GM23338 (cell line): ENCODE data around the gene PRLH. TPM values are rescaled to one million over a fixed set of nuclear protein-coding genes. Genes with fewer than 3 reads are reported as not detected.

Source experiments
- ATAC-seq: fragments of 200-7000 bp; cut with Tn5 transposase; 3 replicates; pipeline ENCODE4 v1.9.1; 2020
- DNase-seq: peaks from one replicate; pipeline ENCODE4 v3.0.0-alpha.2; 2015; ENCODE audit warnings: low spot score
- H2AFZ ChIP-seq: fragments of 200-600 bp; sonication (generic); 2 replicates; pipeline ENCODE4 v1.8.0; 2016; ENCODE audit warnings: antibody characterized with exemption, mild to moderate bottlenecking, moderate library complexity
- H3F3A ChIP-seq: fragments of 200-600 bp; sonication (generic); replicated peaks from 2 replicates; pipeline ENCODE4 v1.8.0; 2017; ENCODE audit warnings: antibody characterized with exemption, mixed run types, low read depth
- H3K27ac ChIP-seq: fragments of 200-600 bp; sonication (generic); 2 replicates; pipeline ENCODE4 v1.6.1; 2016; ENCODE audit warnings: low read depth
- H3K27me3 ChIP-seq: fragments of 200-600 bp; sonication (generic); 2 replicates; pipeline ENCODE4 v1.8.0; 2016; ENCODE audit warnings: mild to moderate bottlenecking, mixed run types, moderate library complexity; ENCODE audit not compliant: insufficient read depth
- H3K36me3 ChIP-seq: fragments of 200-600 bp; sonication (generic); 2 replicates; pipeline ENCODE4 v1.8.0; 2016; ENCODE audit warnings: mild to moderate bottlenecking; ENCODE audit not compliant: insufficient read depth
- H3K4me1 ChIP-seq: fragments of 200-600 bp; sonication (generic); 2 replicates; pipeline ENCODE4 v1.8.0; 2016; ENCODE audit warnings: mild to moderate bottlenecking, moderate library complexity; ENCODE audit not compliant: insufficient read depth
- H3K4me2 ChIP-seq: fragments of 200-600 bp; sonication (generic); 2 replicates; pipeline ENCODE4 v1.7.1; 2017; ENCODE audit warnings: mixed run types
- H3K4me3 ChIP-seq: fragments of 200-600 bp; sonication (generic); 2 replicates; pipeline ENCODE4 v1.6.1; 2016; ENCODE audit warnings: mixed run types
- H3K79me2 ChIP-seq: fragments of 200-600 bp; sonication (generic); replicated peaks from 2 replicates; pipeline ENCODE4 v1.8.0; 2017; ENCODE audit warnings: mild to moderate bottlenecking; ENCODE audit not compliant: insufficient read depth
- H3K9me2 ChIP-seq: fragments of 200-600 bp; sonication (generic); 2 replicates; pipeline ENCODE4 v1.8.0; 2017; ENCODE audit not compliant: insufficient read depth
- H4K20me1 ChIP-seq: fragments of 200-600 bp; sonication (generic); replicated peaks from 2 replicates; pipeline ENCODE4 v1.8.0; 2017; ENCODE audit warnings: mild to moderate bottlenecking; ENCODE audit not compliant: insufficient read depth
- H3K27ac Mint-ChIP-seq: 2 replicates; pipeline ENCODE4 v1.8.0; 2020; ENCODE audit warnings: inconsistent platforms, mild to moderate bottlenecking, moderate library complexity, mixed read lengths
- H3K27me3 Mint-ChIP-seq: 3 replicates; pipeline ENCODE4 v1.8.0; 2022; ENCODE audit warnings: low read depth, mild to moderate bottlenecking, moderate library complexity, mixed read lengths, inconsistent platforms; ENCODE audit not compliant: insufficient read depth, poor library complexity
- H3K36me3 Mint-ChIP-seq: 3 replicates; pipeline ENCODE4 v1.8.0; 2021; ENCODE audit warnings: low read depth, mild to moderate bottlenecking, inconsistent platforms, moderate library complexity, mixed read lengths
- H3K4me1 Mint-ChIP-seq: 3 replicates; pipeline ENCODE4 v1.8.0; 2020; ENCODE audit warnings: mild to moderate bottlenecking, inconsistent platforms, mixed read lengths
- H3K4me3 Mint-ChIP-seq: 3 replicates; pipeline ENCODE4 v1.8.0; 2021; ENCODE audit warnings: moderate library complexity, mild to moderate bottlenecking, inconsistent platforms, mixed read lengths
- H3K9me3 Mint-ChIP-seq: 3 replicates; pipeline ENCODE4 v1.8.0; 2020; ENCODE audit warnings: moderate library complexity, mild to moderate bottlenecking, inconsistent platforms, mixed read lengths
- CREB1 ChIP-seq: fragments of 250-450 bp; sonication (Bioruptor Pico); IDR thresholded peaks from 2 replicates; pipeline ENCODE4 v1.5.0; 2020; ENCODE audit warnings: low read depth, mild to moderate bottlenecking, moderate library complexity
- EZH2 ChIP-seq: fragments of 200-600 bp; sonication (generic); IDR thresholded peaks from one replicate; pipeline ENCODE4 v1.8.0; 2017; ENCODE audit warnings: antibody characterized with exemption, mild to moderate bottlenecking, low read depth; ENCODE audit not compliant: unreplicated experiment
- EZH2phosphoT487 ChIP-seq: fragments of 200-600 bp; sonication (generic); IDR thresholded peaks from one replicate; pipeline ENCODE4 v1.8.1; 2018; ENCODE audit warnings: antibody characterized with exemption; ENCODE audit not compliant: unreplicated experiment
- JUNB ChIP-seq: IDR thresholded peaks from one replicate; pipeline ENCODE4 v1.6.1; 2016; ENCODE audit warnings: antibody characterized with exemption; ENCODE audit not compliant: unreplicated experiment
- NANOG ChIP-seq: IDR thresholded peaks from 2 replicates; pipeline ENCODE4 v1.6.1; 2016; ENCODE audit warnings: antibody characterized with exemption, borderline replicate concordance
- POLR2AphosphoS5 ChIP-seq: IDR thresholded peaks from 2 replicates; pipeline ENCODE4 v1.6.1; 2016; ENCODE audit warnings: antibody characterized with exemption, low read depth
- STAT1 ChIP-seq: IDR thresholded peaks from one replicate; pipeline ENCODE4 v1.6.1; 2016; ENCODE audit warnings: antibody characterized with exemption; ENCODE audit not compliant: unreplicated experiment
- ZNF114 ChIP-seq: fragments of 250-450 bp; sonication (Bioruptor Pico); IDR thresholded peaks from 2 replicates; pipeline ENCODE4 v1.5.0; 2020; ENCODE audit warnings: mild to moderate bottlenecking, moderate library complexity
- ZNF331 ChIP-seq: fragments of 250-450 bp; sonication (Bioruptor Pico); IDR thresholded peaks from 2 replicates; pipeline ENCODE4 v1.5.0; 2020; ENCODE audit warnings: low read depth, mild to moderate bottlenecking, moderate library complexity
- polyA plus RNA-seq: library from polyadenylated mRNA; unstranded; fragments of >200 nt; fragmentation: Nextera tagmentation; extraction: Ambion mirVana; gene quantifications from 2 replicates; pipeline ENCODE4 v1.2.1, GENCODE V29; 2016
- total RNA-seq: library from RNA; depleted of rRNA; stranded (reverse); fragments of >200 nt; shearing (Covaris generic); gene quantifications from 2 replicates; pipeline ENCODE4 v1.2.3, GENCODE V29; 2014
- TF ChIP-seq, protein P1 (sequence below), 2 experiments: fragments of 200-600 bp in 1 of 2; sonication (generic) in 1 of 2; conservative IDR thresholded peaks; 2 replicates each; pipeline versions ENCODE4 v1.5.1 to v1.6.1; 2016 to 2017; ENCODE audit warnings: antibody characterized with exemption in 2 of 2, low read depth in 2 of 2, mild to moderate bottlenecking in 2 of 2, moderate library complexity in 1 of 2
- TF ChIP-seq, protein P2 (sequence below): IDR thresholded peaks from 2 replicates; pipeline ENCODE4 v1.6.1; 2016; ENCODE audit warnings: antibody characterized with exemption
- TF ChIP-seq, protein P3 (sequence below): IDR thresholded peaks from one replicate; pipeline ENCODE4 v1.6.1; 2018; ENCODE audit warnings: antibody characterized with exemption; ENCODE audit not compliant: unreplicated experiment
- TF ChIP-seq, protein P4 (sequence below): fragments of 250-450 bp; sonication (Bioruptor Pico); IDR thresholded peaks from 2 replicates; pipeline ENCODE4 v1.5.0; 2020; ENCODE audit warnings: mild to moderate bottlenecking, moderate library complexity

Gene PRLH
- total and polyA plus RNA-seq, 2 experiments from 2014 or later = not detected

DNA sequence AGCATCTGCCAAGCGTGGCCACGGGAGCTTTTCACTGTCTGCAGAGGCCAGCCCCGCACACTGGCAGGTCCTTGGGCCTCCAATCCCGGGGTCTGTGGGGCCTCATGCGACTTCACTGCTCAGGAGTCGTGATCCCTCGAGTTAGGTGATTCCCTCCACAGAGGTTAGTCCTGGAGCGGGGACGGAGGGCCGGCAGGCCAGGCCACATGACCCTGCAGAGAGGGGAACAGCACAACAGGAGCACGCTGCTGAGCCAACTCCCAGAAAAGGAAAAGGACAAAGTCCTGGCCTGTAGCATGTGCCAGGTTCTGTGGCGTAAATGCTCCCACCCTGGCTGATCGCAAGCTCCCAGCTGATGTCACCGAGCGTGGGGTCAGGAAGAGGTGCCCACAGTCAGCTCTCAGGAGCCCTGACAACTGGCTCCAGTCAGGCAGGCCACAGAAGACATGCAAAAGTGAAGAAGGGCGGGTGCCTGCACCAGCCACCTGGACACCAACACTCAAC is 15.3 kb upstream of the PRLH start:
- Mint-ChIP-seq H3K27me3 (peaks cover 9% of the 10 kb centered on the region), H3K36me3 (peaks cover 40% of the 10 kb centered on the region), H3K4me3 (no peak overlapping the region), H3K9me3 (peaks cover 29% of the 10 kb centered on the region), H3K27ac (no peak overlapping the region), H3K4me1 (no peaks in the 10 kb centered on the region; the same call in 2 of the 3 replicates)
- Histone ChIP-seq H3K4me2 (no peak overlapping the region), H3K27ac (no peak overlapping the region), H2AFZ (no peak overlapping the region), H3K9me2 (no peaks in the 10 kb centered on the region), H3K27me3 (no peaks in the 10 kb centered on the region), H3K79me2 (no peaks in the 10 kb centered on the region), H3K4me3 (no peak overlapping the region), H4K20me1 (no peaks in the 10 kb centered on the region), H3K36me3 (no peaks in the 10 kb centered on the region), H3K4me1 (no peaks in the 10 kb centered on the region), H3F3A (no peaks in the 10 kb centered on the region)
- TF ChIP-seq, protein P1, sequence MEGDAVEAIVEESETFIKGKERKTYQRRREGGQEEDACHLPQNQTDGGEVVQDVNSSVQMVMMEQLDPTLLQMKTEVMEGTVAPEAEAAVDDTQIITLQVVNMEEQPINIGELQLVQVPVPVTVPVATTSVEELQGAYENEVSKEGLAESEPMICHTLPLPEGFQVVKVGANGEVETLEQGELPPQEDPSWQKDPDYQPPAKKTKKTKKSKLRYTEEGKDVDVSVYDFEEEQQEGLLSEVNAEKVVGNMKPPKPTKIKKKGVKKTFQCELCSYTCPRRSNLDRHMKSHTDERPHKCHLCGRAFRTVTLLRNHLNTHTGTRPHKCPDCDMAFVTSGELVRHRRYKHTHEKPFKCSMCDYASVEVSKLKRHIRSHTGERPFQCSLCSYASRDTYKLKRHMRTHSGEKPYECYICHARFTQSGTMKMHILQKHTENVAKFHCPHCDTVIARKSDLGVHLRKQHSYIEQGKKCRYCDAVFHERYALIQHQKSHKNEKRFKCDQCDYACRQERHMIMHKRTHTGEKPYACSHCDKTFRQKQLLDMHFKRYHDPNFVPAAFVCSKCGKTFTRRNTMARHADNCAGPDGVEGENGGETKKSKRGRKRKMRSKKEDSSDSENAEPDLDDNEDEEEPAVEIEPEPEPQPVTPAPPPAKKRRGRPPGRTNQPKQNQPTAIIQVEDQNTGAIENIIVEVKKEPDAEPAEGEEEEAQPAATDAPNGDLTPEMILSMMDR (conservative IDR thresholded peaks at IDR 0.05; ENCODE audit: low read depth in 2 of 2) = no peak
- no peak for TF ChIP-seq JUNB
- no peak for TF ChIP-seq STAT1
- TF ChIP-seq, protein P2, sequence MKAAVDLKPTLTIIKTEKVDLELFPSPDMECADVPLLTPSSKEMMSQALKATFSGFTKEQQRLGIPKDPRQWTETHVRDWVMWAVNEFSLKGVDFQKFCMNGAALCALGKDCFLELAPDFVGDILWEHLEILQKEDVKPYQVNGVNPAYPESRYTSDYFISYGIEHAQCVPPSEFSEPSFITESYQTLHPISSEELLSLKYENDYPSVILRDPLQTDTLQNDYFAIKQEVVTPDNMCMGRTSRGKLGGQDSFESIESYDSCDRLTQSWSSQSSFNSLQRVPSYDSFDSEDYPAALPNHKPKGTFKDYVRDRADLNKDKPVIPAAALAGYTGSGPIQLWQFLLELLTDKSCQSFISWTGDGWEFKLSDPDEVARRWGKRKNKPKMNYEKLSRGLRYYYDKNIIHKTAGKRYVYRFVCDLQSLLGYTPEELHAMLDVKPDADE = no peak
- TF ChIP-seq ZNF114 = no peak
- no peak for TF ChIP-seq POLR2AphosphoS5
- TF ChIP-seq ZNF331 = no peak
- TF ChIP-seq, protein P3, sequence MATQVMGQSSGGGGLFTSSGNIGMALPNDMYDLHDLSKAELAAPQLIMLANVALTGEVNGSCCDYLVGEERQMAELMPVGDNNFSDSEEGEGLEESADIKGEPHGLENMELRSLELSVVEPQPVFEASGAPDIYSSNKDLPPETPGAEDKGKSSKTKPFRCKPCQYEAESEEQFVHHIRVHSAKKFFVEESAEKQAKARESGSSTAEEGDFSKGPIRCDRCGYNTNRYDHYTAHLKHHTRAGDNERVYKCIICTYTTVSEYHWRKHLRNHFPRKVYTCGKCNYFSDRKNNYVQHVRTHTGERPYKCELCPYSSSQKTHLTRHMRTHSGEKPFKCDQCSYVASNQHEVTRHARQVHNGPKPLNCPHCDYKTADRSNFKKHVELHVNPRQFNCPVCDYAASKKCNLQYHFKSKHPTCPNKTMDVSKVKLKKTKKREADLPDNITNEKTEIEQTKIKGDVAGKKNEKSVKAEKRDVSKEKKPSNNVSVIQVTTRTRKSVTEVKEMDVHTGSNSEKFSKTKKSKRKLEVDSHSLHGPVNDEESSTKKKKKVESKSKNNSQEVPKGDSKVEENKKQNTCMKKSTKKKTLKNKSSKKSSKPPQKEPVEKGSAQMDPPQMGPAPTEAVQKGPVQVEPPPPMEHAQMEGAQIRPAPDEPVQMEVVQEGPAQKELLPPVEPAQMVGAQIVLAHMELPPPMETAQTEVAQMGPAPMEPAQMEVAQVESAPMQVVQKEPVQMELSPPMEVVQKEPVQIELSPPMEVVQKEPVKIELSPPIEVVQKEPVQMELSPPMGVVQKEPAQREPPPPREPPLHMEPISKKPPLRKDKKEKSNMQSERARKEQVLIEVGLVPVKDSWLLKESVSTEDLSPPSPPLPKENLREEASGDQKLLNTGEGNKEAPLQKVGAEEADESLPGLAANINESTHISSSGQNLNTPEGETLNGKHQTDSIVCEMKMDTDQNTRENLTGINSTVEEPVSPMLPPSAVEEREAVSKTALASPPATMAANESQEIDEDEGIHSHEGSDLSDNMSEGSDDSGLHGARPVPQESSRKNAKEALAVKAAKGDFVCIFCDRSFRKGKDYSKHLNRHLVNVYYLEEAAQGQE = no peak
- TF ChIP-seq CREB1 = no peak
- TF ChIP-seq EZH2 = no peak
- TF ChIP-seq, protein P4, sequence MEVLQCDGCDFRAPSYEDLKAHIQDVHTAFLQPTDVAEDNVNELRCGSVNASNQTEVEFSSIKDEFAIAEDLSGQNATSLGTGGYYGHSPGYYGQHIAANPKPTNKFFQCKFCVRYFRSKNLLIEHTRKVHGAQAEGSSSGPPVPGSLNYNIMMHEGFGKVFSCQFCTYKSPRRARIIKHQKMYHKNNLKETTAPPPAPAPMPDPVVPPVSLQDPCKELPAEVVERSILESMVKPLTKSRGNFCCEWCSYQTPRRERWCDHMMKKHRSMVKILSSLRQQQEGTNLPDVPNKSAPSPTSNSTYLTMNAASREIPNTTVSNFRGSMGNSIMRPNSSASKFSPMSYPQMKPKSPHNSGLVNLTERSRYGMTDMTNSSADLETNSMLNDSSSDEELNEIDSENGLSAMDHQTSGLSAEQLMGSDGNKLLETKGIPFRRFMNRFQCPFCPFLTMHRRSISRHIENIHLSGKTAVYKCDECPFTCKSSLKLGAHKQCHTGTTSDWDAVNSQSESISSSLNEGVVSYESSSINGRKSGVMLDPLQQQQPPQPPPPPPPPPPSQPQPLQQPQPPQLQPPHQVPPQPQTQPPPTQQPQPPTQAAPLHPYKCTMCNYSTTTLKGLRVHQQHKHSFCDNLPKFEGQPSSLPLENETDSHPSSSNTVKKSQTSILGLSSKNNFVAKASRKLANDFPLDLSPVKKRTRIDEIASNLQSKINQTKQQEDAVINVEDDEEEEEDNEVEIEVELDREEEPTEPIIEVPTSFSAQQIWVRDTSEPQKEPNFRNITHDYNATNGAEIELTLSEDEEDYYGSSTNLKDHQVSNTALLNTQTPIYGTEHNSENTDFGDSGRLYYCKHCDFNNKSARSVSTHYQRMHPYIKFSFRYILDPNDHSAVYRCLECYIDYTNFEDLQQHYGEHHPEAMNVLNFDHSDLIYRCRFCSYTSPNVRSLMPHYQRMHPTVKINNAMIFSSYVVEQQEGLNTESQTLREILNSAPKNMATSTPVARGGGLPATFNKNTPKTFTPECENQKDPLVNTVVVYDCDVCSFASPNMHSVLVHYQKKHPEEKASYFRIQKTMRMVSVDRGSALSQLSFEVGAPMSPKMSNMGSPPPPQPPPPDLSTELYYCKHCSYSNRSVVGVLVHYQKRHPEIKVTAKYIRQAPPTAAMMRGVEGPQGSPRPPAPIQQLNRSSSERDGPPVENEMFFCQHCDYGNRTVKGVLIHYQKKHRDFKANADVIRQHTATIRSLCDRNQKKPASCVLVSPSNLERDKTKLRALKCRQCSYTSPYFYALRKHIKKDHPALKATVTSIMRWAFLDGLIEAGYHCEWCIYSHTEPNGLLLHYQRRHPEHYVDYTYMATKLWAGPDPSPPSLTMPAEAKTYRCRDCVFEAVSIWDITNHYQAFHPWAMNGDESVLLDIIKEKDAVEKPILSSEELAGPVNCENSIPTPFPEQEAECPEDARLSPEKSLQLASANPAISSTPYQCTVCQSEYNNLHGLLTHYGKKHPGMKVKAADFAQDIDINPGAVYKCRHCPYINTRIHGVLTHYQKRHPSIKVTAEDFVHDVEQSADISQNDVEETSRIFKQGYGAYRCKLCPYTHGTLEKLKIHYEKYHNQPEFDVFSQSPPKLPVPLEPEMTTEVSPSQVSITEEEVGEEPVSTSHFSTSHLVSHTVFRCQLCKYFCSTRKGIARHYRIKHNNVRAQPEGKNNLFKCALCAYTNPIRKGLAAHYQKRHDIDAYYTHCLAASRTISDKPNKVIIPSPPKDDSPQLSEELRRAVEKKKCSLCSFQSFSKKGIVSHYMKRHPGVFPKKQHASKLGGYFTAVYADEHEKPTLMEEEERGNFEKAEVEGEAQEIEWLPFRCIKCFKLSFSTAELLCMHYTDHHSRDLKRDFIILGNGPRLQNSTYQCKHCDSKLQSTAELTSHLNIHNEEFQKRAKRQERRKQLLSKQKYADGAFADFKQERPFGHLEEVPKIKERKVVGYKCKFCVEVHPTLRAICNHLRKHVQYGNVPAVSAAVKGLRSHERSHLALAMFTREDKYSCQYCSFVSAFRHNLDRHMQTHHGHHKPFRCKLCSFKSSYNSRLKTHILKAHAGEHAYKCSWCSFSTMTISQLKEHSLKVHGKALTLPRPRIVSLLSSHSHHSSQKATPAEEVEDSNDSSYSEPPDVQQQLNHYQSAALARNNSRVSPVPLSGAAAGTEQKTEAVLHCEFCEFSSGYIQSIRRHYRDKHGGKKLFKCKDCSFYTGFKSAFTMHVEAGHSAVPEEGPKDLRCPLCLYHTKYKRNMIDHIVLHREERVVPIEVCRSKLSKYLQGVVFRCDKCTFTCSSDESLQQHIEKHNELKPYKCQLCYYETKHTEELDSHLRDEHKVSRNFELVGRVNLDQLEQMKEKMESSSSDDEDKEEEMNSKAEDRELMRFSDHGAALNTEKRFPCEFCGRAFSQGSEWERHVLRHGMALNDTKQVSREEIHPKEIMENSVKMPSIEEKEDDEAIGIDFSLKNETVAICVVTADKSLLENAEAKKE (CRISPR knock-in tag) = no peak
- no peak for TF ChIP-seq EZH2phosphoT487
- TF ChIP-seq NANOG = no peak
- DNase-seq (no peak), ATAC-seq (no peak)
